H9 (cell line): Measurements from ENCODE around the gene SSRP1. TPM values are rescaled to one million over a fixed set of nuclear protein-coding genes. Genes with fewer than 3 reads are reported as not detected.
"Not testable (repeated sequence)": the region's sequence is repeated elsewhere in the genome, so short reads cannot be mapped to it uniquely, and the experiment has no call there.

ENCODE experiments used
- DNase-seq: peaks from one replicate; pipeline ENCODE4 v3.0.0-alpha.2; 2017
- H2AFZ ChIP-seq: one replicate; pipeline ENCODE4 v1.6.1; 2013; ENCODE audit warnings: mild to moderate bottlenecking, low read length, control low read depth, moderate library complexity
- H2AK5ac ChIP-seq: 2 replicates; pipeline ENCODE4 v1.6.1; 2013; ENCODE audit warnings: low read length, control low read depth, mixed read lengths; ENCODE audit not compliant: insufficient read length
- H2BK120ac ChIP-seq: one replicate; pipeline ENCODE4 v1.6.1; 2013; ENCODE audit warnings: low read depth, mild to moderate bottlenecking, low read length, control low read depth, inconsistent platforms; ENCODE audit not compliant: poor library complexity, severe bottlenecking
- H2BK12ac ChIP-seq: 2 replicates; pipeline ENCODE4 v1.6.1; 2013; ENCODE audit warnings: low read length, control low read depth, mixed read lengths, low read depth; ENCODE audit not compliant: insufficient read length
- H2BK15ac ChIP-seq: 2 replicates; pipeline ENCODE4 v1.6.1; 2013; ENCODE audit warnings: low read depth, low read length, control low read depth
- H2BK20ac ChIP-seq: one replicate; pipeline ENCODE4 v1.6.1; 2013; ENCODE audit warnings: low read depth, mild to moderate bottlenecking, low read length, control low read depth, inconsistent platforms; ENCODE audit not compliant: poor library complexity, severe bottlenecking
- H2BK5ac ChIP-seq: 2 replicates; pipeline ENCODE4 v1.6.1; 2013; ENCODE audit warnings: low read length, control low read depth, mixed read lengths; ENCODE audit not compliant: insufficient read length
- H3K14ac ChIP-seq: 2 replicates; pipeline ENCODE4 v1.6.1; 2013; ENCODE audit warnings: low read length, control low read depth; ENCODE audit not compliant: insufficient read depth
- H3K18ac ChIP-seq: 2 replicates; pipeline ENCODE4 v1.6.1; 2013; ENCODE audit warnings: low read depth, mild to moderate bottlenecking, mixed read lengths, low read length, control low read depth; ENCODE audit not compliant: insufficient read length
- H3K23ac ChIP-seq: 2 replicates; pipeline ENCODE4 v1.6.1; 2013; ENCODE audit warnings: low read length, control low read depth, mixed read lengths, low read depth; ENCODE audit not compliant: insufficient read length
- H3K23me2 ChIP-seq: 2 replicates; pipeline ENCODE4 v1.6.1; 2013; ENCODE audit warnings: low read depth, mild to moderate bottlenecking, mixed read lengths, low read length, control low read depth; ENCODE audit not compliant: insufficient read length, poor library complexity, severe bottlenecking
- H3K27ac ChIP-seq: 2 replicates; pipeline ENCODE4 v1.5.1; 2013; ENCODE audit warnings: low read length, control low read depth, mixed read lengths, low read depth; ENCODE audit not compliant: insufficient read length
- H3K27me3 ChIP-seq: 2 replicates; pipeline ENCODE4 v1.6.1; 2013; ENCODE audit warnings: low read length, control low read depth, inconsistent platforms; ENCODE audit not compliant: insufficient read depth
- H3K4ac ChIP-seq: 2 replicates; pipeline ENCODE4 v1.6.1; 2013; ENCODE audit warnings: low read depth, mild to moderate bottlenecking, control low read depth, inconsistent platforms, low read length, moderate library complexity
- H3K4me1 ChIP-seq: 2 replicates; pipeline ENCODE4 v1.6.1; 2013; ENCODE audit warnings: low read length, control low read depth, inconsistent platforms; ENCODE audit not compliant: insufficient read depth
- H3K4me2 ChIP-seq: 2 replicates; pipeline ENCODE4 v1.6.1; 2013; ENCODE audit warnings: low read length, control low read depth, mixed read lengths; ENCODE audit not compliant: insufficient read length, insufficient read depth
- H3K56ac ChIP-seq: 2 replicates; pipeline ENCODE4 v1.6.1; 2013; ENCODE audit warnings: low read depth, mild to moderate bottlenecking, mixed read lengths, low read length, control low read depth; ENCODE audit not compliant: insufficient read length
- H3K79me1 ChIP-seq: 2 replicates; pipeline ENCODE4 v1.6.1; 2013; ENCODE audit warnings: low read depth, mild to moderate bottlenecking, moderate library complexity, low read length, control low read depth, inconsistent platforms; ENCODE audit not compliant: insufficient read depth, poor library complexity, severe bottlenecking
- H3K79me2 ChIP-seq: 2 replicates; pipeline ENCODE4 v1.6.1; 2013; ENCODE audit warnings: low read length, control low read depth, inconsistent platforms; ENCODE audit not compliant: insufficient read depth
- H3K9ac ChIP-seq: 2 replicates; pipeline ENCODE4 v1.6.1; 2013; ENCODE audit warnings: low read length, control low read depth, mixed read lengths; ENCODE audit not compliant: insufficient read length; ENCODE audit errors: extremely low read depth
- H3K9me3 ChIP-seq: one replicate; pipeline ENCODE4 v1.6.1; 2013; ENCODE audit warnings: low read depth, low read length, inconsistent platforms; ENCODE audit not compliant: control insufficient read depth
- H3T11ph ChIP-seq: one replicate; pipeline ENCODE4 v1.6.1; 2013; ENCODE audit warnings: mild to moderate bottlenecking, low read length, control low read depth, inconsistent platforms
- H4K20me1 ChIP-seq: one replicate; pipeline ENCODE4 v1.6.1; 2013; ENCODE audit not compliant: control insufficient read depth, insufficient read length, insufficient read depth
- H4K5ac ChIP-seq: 2 replicates; pipeline ENCODE4 v1.6.1; 2013; ENCODE audit warnings: low read depth, mild to moderate bottlenecking, mixed read lengths, low read length, control low read depth; ENCODE audit not compliant: insufficient read length
- H4K8ac ChIP-seq: replicated peaks from 2 replicates; pipeline ENCODE4 v1.6.1; 2013; ENCODE audit warnings: low read length, control low read depth, mixed read lengths, low read depth; ENCODE audit not compliant: insufficient read length
- H4K91ac ChIP-seq: 2 replicates; pipeline ENCODE4 v1.6.1; 2013; ENCODE audit warnings: low read depth, mild to moderate bottlenecking, moderate library complexity, mixed read lengths, low read length, control low read depth; ENCODE audit not compliant: insufficient read length
- H3K27ac Mint-ChIP-seq, 3 experiments: 2 replicates in 2 of 3; 3 replicates in 1 of 3; pipeline ENCODE4 v1.8.0; 2020 to 2021; ENCODE audit warnings: mixed read lengths in 3 of 3, mild to moderate bottlenecking in 1 of 3, moderate library complexity in 1 of 3
- H3K27me3 Mint-ChIP-seq: 2 replicates; pipeline ENCODE4 v1.8.0; 2021; ENCODE audit warnings: low read depth, mild to moderate bottlenecking, moderate library complexity, mixed read lengths
- H3K36me3 Mint-ChIP-seq, 3 experiments: 2 replicates in 2 of 3; 3 replicates in 1 of 3; pipeline ENCODE4 v1.8.0; 2020 to 2021; ENCODE audit warnings: low read depth in 3 of 3, mixed read lengths in 3 of 3; ENCODE audit not compliant: insufficient read depth in 1 of 3
- H3K4me1 Mint-ChIP-seq, 2 experiments: 2 replicates each; pipeline ENCODE4 v1.8.0; 2020; ENCODE audit warnings: mixed read lengths in 2 of 2
- H3K4me3 Mint-ChIP-seq, 2 experiments: 2 replicates in 1 of 2; 3 replicates in 1 of 2; pipeline ENCODE4 v1.8.0; 2020 to 2021; ENCODE audit warnings: mild to moderate bottlenecking in 2 of 2, mixed read lengths in 2 of 2, moderate library complexity in 1 of 2
- H3K9me3 Mint-ChIP-seq, 2 experiments: 2 replicates in 1 of 2; 3 replicates in 1 of 2; pipeline ENCODE4 v1.8.0; 2020; ENCODE audit warnings: mild to moderate bottlenecking in 2 of 2, mixed read lengths in 2 of 2, moderate library complexity in 1 of 2
- WGBS: extraction: QIAGEN DNeasy Blood & Tissue Kit; methylation state at CpG from one replicate; pipeline ENCODE4 v1.1.7; 2013; ENCODE audit warnings: missing lambda C conversion rate, low lambda C conversion rate, mixed read lengths; ENCODE audit not compliant: insufficient read length; ENCODE audit errors: extremely low coverage; 5-methylcytosine and 5-hydroxymethylcytosine counted together
- total RNA-seq: library from RNA; stranded (reverse); gene quantifications from 2 replicates; pipeline ENCODE4 v1.2.1, GENCODE V29; 2021
- TF ChIP-seq, protein P1 (sequence below): fragments of 200-600 bp; sonication (generic); conservative IDR thresholded peaks from 3 replicates; pipeline ENCODE4 v1.8.0; 2021; ENCODE audit warnings: antibody characterized with exemption, mild to moderate bottlenecking

SSRP1 gene
- total RNA-seq, 1 experiment from 2014 or later, result 202 TPM

DNA sequence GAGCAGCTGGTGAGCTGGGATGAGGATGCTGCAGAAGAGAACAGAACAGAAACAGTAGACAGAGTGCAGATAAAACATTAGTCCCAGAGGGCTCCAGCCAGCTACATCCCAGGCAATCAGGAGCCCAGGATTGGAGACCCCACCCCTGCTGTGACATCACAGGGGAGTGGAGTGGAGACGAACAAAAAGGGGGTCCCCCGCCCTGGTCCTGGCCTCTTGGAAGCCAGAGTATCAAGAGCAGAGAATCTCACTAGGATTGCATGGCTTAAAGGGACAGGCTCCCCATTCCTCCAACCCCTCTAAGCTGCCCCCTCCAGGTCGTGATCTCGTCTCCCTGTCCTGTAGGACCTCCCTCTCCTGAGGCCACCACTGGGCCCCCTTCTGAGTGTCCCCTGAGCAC is 2.5 kb upstream of the SSRP1 start, which contains the start of gene P2RX3:
Gene P2RX3, plus strand, starts transcription at position 211 of the 400 bp plus-strand sequence. CDS start 199 bp downstream, outside the sequence.
- peaks cover 51 to 57% of the 10 kb centered on the region in 2 experiments for H3K4me1 Mint-ChIP-seq
- Histone ChIP-seq H3K56ac (no peak within 1 kb of the TSS), H3K27me3 (no peaks in the 10 kb centered on the region), H3K27ac (no peak within 1 kb of the TSS), H3K23me2 (peaks cover 6% of the 10 kb centered on the region), H3K9ac (no peak within 1 kb of the TSS), H4K91ac (no peak within 1 kb of the TSS), H3K9me3 (no peaks in the 10 kb centered on the region), H3K79me2 (peaks cover 10% of the 10 kb centered on the region; the same call in 1 of the 2 replicates), H3K79me1 (peaks cover 7% of the 10 kb centered on the region), H2AK5ac (no peak within 1 kb of the TSS), H3K14ac (no peak within 1 kb of the TSS), H3K23ac (no peak within 1 kb of the TSS), H2BK5ac (no peak within 1 kb of the TSS), H2AFZ (no peak within 1 kb of the TSS), H3T11ph (no peak within 1 kb of the TSS), H4K5ac (no peak within 1 kb of the TSS), H2BK12ac (no peak within 1 kb of the TSS), H3K4me1 (peaks cover 5% of the 10 kb centered on the region; the same call in 1 of the 2 replicates), H3K18ac (no peak within 1 kb of the TSS), H2BK15ac (no peak within 1 kb of the TSS), H4K8ac (no peak within 1 kb of the TSS), H3K4me2 (no peak within 1 kb of the TSS), H2BK120ac (no peak within 1 kb of the TSS), H4K20me1 (no peaks in the 10 kb centered on the region), H2BK20ac (no peak within 1 kb of the TSS), H3K4ac (no peak within 1 kb of the TSS)
- DNase-seq, result no peak
- peak within 1 kb of the TSS in 1 of 2 experiments; percentile 58; a peak in 2 of 5 replicates for H3K4me3 Mint-ChIP-seq
- WGBS, result no CpG with 5 or more reads among the region's 4 CpGs
- TF ChIP-seq, protein P1, sequence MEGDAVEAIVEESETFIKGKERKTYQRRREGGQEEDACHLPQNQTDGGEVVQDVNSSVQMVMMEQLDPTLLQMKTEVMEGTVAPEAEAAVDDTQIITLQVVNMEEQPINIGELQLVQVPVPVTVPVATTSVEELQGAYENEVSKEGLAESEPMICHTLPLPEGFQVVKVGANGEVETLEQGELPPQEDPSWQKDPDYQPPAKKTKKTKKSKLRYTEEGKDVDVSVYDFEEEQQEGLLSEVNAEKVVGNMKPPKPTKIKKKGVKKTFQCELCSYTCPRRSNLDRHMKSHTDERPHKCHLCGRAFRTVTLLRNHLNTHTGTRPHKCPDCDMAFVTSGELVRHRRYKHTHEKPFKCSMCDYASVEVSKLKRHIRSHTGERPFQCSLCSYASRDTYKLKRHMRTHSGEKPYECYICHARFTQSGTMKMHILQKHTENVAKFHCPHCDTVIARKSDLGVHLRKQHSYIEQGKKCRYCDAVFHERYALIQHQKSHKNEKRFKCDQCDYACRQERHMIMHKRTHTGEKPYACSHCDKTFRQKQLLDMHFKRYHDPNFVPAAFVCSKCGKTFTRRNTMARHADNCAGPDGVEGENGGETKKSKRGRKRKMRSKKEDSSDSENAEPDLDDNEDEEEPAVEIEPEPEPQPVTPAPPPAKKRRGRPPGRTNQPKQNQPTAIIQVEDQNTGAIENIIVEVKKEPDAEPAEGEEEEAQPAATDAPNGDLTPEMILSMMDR, result no peak
- H3K36me3 Mint-ChIP-seq, result peaks cover 8 to 20% (median 17%) of the 10 kb centered on the region in 3 experiments
- peaks cover 23% of the 10 kb centered on the region for H3K27me3 Mint-ChIP-seq
- no peak within 1 kb of the TSS; a peak in 1 of 7 replicates for H3K27ac Mint-ChIP-seq
- no peaks in the 10 kb centered on the region for H3K9me3 Mint-ChIP-seq

DNA sequence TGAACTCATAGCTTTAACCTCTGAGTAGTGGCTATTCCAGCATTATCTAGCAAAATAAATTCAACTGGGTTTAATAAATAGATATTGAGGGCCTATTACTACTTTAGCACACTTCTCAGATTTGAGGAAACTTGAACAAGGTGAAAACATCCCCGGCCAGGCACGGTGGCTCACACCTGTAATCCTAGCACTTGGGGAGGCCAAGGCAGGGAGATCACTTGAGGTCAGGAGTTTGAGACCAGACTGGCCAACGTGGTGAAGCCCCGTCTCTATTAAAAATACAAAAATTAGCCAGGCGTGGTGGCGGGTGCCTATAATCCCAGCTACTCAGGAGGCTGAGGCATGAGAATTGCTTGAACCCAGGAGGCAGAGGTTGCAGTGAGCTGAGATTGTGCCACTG is 1.2 kb upstream of the SSRP1 start:
- not testable (repeated sequence) for H3K27ac ChIP-seq, H4K20me1 ChIP-seq, H3K14ac ChIP-seq, H2BK12ac ChIP-seq, H3K27ac Mint-ChIP-seq, H4K8ac ChIP-seq, DNase-seq, H3K79me1 ChIP-seq, H3K9me3 ChIP-seq, H2BK20ac ChIP-seq, H4K5ac ChIP-seq, H2AFZ ChIP-seq, H3K4ac ChIP-seq, H3K18ac ChIP-seq, H2BK5ac ChIP-seq, H3K23me2 ChIP-seq, H3K56ac ChIP-seq, H2BK15ac ChIP-seq, H3K27me3 ChIP-seq, H3K4me2 ChIP-seq, H2BK120ac ChIP-seq, H3K4me1 ChIP-seq, H4K91ac ChIP-seq, H2AK5ac ChIP-seq, H3K23ac ChIP-seq, H3T11ph ChIP-seq, H3K9ac ChIP-seq, H3K4me3 Mint-ChIP-seq, H3K9me3 Mint-ChIP-seq
- peaks cover 23% of the 10 kb centered on the region for H3K27me3 Mint-ChIP-seq
- whole genome bisulfite sequencing, result no CpG with 5 or more reads among the region's 6 CpGs
- H3K4me1 Mint-ChIP-seq, result peaks cover 44 to 50% of the 10 kb centered on the region in 2 experiments
- H3K36me3 Mint-ChIP-seq, result peaks cover 17 to 33% (median 30%) of the 10 kb centered on the region in 3 experiments
- H3K79me2 ChIP-seq, result peaks cover 10% of the 10 kb centered on the region; the same call in 1 of the 2 replicates
